B cell (primary cell): ENCODE results near the gene OXGR1.

Experiments used
- EZH2 ChIP-seq: IDR thresholded peaks from 2 replicates; pipeline ENCODE4 v1.6.1; 2012; ENCODE audit warnings: borderline replicate concordance, low read depth, mild to moderate bottlenecking, moderate library complexity, low read length; ENCODE audit not compliant: insufficient read depth, poor library complexity, severe bottlenecking
- TF ChIP-seq, protein P1 (sequence below): fragments of 200-600 bp; IDR thresholded peaks from one replicate; pipeline ENCODE4 v1.8.0; 2022; ENCODE audit warnings: antibody characterized with exemption, mild to moderate bottlenecking

DNA sequence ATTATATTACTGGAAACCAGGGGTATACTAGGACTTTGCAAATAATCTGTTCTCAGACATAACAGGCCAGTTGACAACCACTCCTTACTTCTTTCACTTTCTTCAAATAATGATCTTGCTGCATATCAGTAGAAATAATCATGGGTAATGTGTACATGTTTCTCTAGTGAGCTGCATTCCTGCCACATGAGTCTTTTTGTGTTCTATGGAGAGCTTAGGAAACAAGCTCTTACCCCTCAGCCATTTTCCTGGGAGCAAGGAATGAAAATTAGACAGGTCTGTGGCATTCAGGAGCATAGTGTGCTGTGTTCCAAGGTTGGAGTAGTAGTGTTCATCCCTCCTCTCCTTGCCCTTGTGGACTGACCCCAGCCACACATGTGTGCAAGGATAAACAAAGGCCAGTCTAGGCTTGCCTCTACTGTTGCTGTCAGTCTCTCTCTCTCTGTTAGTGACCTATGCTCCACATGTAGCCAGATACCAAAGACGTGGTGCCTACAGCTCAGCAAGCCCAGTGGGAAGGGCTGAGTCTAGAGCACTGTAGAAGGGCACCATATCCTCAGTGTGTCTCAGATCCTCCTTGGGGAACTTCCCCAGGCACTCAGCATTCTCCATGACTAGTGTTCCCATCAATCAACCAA lies 11.5 kb upstream of the OXGR1 start:
- TF ChIP-seq, protein P1, sequence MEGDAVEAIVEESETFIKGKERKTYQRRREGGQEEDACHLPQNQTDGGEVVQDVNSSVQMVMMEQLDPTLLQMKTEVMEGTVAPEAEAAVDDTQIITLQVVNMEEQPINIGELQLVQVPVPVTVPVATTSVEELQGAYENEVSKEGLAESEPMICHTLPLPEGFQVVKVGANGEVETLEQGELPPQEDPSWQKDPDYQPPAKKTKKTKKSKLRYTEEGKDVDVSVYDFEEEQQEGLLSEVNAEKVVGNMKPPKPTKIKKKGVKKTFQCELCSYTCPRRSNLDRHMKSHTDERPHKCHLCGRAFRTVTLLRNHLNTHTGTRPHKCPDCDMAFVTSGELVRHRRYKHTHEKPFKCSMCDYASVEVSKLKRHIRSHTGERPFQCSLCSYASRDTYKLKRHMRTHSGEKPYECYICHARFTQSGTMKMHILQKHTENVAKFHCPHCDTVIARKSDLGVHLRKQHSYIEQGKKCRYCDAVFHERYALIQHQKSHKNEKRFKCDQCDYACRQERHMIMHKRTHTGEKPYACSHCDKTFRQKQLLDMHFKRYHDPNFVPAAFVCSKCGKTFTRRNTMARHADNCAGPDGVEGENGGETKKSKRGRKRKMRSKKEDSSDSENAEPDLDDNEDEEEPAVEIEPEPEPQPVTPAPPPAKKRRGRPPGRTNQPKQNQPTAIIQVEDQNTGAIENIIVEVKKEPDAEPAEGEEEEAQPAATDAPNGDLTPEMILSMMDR, result no peak
- TF ChIP-seq EZH2, result no peak
